Stimulated activated CD4-positive, alpha-beta T cell treated with anti-CD3 and anti-CD28 coated beads, Interleukin-15, amount 100 ng/mL, for 48 hours (primary cell): Measurements from ENCODE around the gene INPP4B.
"Not testable (repeated sequence)": the region's sequence is repeated elsewhere in the genome, so short reads cannot be mapped to it uniquely, and the experiment has no call there.

Experiments used
- DNase-seq, 2 donors: peaks; one replicate each; pipeline ENCODE4 v3.0.0-alpha.2; 2020; ENCODE audit warnings: low read depth in 2 of 2

INPP4B gene

DNA sequence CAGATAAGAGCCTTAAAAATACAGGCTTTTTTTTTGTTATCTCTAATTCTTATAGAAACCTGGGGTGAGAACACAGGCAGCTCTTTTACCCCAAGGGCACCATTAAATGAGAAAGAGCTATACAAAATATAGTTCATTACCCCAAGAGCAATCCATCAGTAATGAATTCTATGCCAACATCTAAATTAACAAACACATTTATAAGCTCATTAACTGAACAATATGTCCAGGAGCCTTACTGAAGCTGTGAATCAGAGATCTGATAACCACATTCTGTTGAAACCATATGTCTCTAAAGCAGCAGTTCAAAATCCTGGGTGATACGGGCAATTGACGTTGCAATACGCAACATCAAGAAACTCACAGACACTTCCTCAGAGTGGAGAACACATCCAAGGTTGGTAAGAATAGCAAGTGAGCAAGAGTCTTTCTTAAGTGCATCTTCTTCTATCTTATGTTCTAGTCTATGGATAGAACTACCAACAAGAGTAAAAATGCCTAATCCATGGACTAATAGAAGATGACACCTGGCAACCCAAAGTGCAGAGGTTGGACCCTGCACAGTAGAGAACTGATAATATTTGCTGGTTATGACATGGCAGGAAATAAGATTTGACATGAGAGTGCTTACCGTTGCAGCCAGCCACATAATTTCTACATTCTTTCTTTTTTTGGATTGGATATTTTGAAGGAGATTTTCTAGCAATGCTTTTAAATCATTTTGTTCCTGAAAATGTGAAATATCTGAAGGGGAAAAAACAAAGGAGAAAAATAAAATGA is 760.4 kb downstream of the INPP4B start:
- DNase-seq: no peak

DNA sequence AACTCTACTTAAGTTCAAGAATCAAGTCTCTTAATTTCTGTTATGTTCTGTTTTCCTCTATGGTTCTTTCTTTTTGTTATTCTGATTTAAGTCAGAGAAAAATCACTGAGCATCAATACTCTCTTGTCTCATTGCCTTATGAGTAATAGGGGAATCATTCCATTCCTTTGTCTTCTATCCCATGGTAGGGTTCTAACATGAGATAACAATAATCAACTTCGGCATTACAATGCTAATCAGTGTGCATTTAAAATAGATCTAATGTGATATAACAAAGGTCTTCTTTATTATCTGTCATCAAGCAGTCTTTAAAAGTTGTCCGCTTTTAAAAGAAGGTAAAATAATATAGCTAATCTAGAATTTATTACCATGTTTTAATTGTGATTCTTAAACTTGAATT is 762.8 kb downstream of the INPP4B start:
- no peak for DNase-seq

DNA sequence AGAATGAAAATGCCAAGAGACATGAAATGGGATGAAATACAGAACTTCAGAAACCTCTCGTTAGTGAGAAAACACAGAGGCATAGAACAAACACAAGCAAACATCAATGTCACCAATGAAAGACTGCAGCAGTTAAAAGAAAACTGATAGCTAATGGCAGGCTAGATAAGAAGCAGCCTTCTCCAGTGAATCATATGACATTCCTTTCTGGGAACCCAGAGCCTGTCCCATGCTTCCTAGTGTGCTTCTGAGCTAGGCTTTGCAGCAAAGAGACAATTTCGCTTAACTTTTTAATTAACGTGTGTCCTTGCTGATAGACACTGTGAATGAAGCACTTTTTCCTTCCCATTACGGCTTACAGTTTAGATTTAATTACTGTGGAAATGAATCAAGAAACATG is 765.1 kb downstream of the INPP4B start:
- DNase-seq: no peak

DNA sequence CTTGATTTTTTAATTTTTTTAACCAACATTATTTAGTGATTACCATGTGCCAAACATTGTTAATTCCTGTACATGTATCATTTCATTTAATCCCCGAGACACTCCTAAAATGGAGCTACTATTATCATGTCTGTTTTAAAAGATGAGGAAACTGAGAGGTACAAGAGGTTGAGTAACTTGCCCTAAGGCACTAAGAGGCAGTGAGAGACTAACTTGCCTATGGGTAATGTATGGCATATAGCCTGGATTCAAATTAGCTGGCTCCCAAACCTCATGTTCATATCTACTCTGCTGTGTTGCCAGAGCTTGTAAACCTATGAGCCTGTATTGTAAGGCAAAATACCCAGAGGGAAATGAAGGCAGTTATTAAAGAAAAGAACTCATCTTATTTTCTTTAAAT is 766.1 kb downstream of the INPP4B start:
- no peak for DNase-seq

DNA sequence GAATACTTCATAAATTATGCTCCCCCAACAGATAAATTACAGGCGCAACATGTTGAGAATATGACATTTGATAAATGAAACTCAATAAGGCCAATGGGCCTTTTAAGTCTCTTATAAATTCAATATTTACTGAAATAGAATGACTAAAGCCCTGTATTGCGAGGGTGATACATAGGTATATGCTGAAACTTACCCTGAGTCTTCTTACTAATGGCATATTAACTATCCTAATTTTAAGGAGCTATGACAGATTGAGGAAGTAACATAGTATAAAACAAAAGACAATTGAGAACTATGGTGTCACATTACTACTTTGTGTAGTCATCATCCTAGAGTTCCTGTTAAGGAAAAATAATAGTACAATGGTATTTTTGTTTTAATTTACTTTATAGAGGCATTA is 769.1 kb downstream of the INPP4B start:
- no peak for DNase-seq

DNA sequence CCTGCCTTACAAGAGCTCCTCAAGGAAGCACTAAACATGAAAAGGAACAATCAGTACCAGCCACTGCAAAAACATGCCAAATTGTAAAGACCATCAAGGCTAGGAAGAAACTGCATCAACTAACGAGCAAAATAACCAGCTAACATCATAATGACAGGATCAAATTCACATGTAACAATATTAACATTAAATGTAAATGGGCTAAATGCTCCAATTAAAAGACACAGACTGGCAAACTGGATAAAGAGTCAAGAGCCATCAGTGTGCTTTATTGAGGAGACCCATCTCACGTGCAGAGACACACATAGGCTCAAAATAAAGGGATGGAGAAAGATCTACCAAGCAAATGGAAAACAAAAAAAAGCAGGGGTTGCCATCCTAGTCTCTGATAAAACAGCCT is 777.8 kb downstream of the INPP4B start:
- DNase-seq: not testable (repeated sequence)

DNA sequence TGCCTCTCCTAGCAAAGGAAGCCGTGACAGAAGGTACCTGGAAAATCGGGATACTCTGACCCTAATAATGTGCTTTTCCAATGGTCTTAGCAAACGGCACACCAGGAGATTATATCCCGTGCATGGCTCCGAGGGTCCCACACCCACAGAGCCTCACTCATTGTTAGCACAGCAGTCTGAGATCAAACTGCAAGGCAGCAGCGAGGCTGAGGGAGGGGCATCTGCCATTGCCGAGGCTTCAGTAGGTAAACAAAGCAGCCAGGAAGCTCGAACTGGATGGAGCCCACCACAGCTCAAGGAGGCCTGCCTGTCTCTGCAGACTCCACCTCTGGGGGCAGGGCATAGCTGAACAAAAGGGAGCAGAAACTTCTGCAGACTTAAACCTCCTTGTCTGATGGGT is 779.5 kb downstream of the INPP4B start:
- DNase-seq: not testable (repeated sequence)

DNA sequence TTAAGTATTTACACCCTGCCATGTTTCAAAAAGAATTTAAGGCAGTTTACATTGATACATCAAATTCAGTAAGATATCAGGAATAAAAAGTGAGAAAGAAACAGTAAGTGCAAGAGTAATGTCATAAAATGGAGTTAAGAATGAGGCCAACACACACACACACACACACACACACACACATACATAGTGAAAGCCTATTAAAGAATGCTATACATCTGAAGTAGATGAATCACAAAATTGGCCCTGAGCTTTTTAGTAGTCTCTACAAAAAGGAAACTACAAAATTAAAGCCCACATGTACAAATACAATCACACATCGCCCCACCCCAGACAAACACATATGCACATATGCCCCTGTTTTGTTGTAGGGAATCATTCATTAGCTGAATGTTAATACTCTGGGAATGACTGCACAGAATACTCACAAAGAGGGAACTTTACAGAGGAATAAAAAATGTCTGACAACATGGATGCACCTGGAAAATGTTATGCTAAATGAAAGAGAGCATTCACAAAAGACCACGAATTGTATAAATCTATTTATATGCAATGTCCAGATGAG is 780.9 kb downstream of the INPP4B start:
- no peak for DNase-seq

DNA sequence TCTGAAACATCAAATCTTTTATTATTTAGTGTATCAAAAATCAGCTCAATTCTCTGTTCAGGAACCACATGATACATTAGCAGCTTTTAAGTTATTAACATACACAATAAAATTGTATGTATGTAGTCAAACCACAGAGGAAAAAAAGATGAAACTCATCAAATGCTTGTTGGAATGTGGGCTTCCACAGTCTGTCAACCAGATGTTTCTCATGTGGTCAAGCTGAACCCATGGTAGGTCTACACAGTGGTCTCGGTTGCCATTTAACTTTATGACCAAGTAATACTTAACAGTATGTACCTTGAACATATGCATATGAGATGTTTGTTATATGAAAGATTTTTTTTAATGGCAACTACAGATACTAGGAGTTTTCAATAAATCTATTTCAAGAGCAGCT is 781.9 kb downstream of the INPP4B start:
- no peak for DNase-seq

DNA sequence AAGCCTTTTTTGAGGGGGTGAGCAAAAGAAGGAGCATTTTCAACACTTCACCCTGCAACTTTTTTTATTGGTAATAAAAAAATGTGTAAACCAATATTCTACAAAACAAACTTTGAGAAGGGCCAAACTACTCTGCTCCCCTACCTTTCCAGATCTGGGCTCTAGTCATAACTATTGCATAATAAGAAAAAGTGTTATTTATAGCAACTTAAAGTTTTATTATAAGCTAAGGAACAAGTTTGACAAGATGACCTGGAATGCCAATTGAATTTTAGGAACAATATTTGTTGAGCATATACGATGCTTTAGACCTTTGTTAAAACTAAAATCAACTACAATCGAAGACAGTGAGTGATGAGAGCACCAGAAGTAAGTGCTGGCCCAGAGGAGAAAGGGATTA is 800.1 kb downstream of the INPP4B start:
- no peak for DNase-seq

DNA sequence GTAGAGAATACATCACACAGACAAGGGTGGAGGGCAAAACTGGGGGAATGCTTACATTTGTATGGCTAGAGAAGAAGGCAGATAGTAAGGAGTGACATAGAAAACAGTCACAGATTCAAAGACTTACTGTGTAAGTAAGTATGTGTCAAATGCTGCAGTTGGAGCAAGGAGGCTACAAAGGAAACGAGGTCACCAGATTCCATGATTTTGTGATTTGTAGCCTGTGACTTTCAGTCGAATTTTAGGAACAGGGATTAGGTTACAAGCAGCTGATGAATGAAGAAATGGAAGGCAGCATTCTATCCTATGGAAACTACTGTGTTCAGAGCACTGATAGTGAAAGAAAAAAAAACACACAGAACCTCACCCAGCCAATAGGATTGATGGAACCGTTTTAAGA is 801.8 kb downstream of the INPP4B start:
- DNase-seq: no peak

DNA sequence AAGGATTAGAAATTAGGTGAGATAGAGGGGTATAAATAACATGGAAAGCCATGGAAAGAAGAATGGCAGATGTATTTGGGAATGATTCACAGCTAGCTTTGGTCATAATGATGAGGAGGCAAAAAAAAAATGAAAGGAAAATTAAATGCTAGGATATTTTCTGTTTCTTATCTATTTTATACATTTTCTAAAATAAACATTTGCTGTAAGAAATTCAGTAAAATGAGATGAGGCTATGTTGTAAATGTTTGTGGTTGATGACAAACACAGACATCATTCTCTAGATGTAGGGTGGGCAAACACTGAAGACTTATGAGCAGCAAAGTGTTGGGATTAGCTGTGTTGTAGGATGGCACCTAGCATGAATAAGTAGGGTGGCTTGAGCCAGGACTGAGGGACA is 802.6 kb downstream of the INPP4B start:
- no peak for DNase-seq

DNA sequence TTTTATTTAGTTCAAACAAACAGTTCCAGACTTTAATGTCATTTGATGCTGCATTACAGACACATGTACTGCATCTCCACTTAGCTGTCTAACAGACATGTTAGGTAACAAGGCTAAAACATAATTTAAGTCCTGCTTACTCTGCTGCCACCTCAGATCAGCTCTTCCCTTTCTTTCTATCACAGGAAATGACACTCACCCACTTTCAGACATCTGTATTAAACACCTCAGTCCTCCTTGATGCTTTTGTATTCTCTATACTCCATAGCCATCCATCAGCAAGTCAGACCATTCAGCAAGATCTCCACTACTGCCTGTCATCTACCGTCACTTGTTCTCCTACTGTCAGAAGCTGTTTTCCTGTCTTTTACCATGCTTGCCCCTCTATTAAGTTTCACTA is 804.3 kb downstream of the INPP4B start:
- no peak for DNase-seq

DNA sequence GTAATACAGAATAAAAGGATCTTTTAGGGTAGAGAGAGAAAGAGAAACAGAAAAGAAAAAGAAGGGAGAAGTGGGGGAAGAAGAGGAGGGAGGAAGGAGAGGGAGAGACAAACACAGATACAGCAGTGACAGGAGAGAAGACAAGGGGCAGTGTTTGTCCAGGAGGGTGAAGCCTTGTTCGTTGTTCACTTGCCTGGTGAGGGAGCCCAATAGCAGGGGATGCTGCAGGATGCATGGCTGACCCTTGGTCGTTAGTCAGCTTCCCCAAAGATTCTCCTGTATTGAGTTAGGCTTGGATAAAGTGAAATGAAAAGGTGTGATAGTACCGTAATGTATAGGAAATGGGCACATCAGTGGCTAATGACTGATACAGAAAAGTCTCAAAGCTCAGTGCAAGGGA is 806.1 kb downstream of the INPP4B start:
- no peak for DNase-seq

DNA sequence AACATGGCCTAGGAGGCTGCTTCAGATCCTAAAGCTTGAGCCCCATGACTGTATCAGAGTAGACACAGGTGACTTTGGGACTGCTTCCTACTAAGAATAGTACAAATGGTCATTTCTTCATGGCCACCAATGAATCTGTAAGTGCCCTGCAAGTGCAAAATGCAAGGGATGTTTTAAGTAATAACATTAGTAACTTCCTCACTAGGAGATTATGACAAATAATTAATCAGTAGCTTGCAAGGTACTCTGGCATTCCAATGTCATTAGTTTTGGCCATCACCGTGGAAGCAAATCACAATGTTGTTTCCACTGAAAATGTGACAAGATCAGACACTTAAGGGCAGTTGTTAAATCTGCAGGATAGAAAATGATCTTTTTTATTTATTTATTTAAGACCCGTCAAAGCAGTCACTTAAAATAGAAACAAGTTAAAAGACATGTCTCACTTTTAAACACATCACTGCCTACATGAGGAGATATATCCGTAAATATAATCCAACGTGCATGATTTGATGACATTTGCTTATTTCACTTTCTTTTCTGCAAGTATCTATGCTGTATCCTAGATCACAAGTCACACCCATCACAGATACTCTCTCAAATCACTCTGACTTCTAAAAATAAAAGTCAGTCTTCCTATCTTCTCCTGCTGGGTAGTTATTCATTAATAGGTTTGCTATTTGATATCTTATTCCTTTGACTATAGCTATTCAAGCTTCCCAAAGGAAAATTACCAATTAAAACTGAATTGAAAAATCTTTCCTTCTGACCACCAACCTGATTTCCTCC is 809.1 kb downstream of the INPP4B start:
- DNase-seq: no peak

DNA sequence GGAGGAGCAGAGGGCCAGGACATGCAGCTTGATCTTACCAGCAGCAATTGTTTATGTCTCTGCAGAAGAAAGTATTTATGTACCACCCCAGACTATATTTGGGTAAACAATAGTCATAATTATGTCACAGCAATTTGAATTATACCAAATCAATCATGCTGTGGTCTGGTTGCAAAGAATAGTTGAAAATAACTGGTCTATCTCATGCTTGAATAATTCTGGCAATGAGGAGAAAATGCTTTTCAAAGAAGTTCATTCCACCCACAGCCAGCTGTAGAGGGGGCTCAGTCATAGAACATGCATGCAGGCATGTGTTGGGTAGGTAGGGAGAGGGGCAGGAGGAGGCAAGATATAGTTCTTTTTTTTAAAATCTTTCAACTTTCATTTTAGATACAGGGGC is 810.5 kb downstream of the INPP4B start:
- no peak for DNase-seq

DNA sequence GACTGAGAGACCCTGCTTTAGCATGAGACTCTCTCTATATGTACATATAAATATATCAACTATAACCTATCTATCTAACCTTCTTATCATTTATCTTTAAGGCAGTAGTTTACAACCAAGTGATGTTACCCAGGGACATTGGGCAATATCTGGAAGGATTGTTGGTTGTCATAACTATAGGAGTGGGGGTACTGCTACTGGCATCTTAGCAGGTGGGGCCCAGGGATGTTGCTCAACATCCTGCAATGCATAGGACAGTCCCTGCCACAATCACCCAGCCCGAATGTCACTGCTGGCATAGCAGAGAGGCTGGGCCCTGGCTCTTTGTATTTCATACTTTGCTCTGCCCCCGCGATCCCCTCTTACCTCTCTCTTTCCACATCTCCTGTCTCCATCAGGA is 812.0 kb downstream of the INPP4B start:
- DNase-seq: no peak

DNA sequence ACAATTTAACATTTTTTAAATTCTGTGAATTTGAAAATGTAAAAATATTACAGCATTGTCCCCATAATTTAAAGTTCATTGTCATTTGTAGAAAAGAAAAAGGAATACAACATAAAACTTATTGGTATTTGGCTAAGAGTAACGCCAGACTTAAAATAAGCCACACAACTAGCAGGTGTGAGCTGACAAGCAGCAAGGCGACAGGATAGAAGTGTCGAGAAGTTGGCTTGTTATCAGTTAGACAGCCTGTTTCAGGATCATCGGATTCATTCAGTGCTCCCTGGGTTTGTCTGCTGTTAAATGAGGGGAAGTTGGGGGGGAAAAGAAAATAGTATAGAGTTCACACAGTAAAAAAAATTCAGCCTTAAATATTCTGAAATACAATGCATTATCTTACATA is 816.1 kb downstream of the INPP4B start:
- DNase-seq: no peak

DNA sequence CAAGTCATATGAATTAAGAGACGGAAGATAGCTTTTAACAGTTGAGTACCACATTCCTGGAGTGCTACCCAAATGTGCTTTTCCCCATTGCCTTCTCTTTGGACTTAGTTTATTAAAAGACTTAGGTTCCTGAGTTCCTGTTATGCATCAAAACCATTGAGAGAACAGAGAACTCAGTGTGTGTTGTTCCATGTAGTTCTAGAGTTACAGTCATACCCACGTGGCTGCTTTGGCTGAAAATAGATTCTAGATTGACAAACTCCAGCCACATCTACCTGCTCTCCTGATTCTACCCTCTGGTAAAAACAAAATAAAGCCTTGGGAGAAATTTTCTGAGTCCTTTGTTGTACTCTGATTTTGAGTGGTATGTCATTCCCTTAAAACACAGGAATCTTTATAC is 824.3 kb downstream of the INPP4B start:
- DNase-seq: no peak

DNA sequence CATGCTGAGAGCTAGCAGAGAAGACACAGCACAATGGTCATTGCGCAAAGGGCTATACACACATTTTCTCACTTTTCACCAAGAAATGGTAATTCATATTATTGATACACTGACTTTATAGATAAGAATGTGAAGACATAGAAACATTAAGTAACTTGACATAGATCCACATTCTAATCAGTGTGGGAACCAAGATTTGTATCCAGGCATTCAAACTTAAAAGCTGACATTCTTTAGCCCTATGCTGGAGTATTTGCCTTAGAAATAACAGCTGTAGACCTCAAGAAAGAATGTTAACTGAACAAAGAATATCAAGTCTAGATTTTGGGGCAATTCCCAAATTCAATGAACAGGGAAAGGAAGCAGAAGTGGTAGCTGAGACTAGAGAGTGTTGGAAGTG is 824.9 kb downstream of the INPP4B start:
- DNase-seq: no peak

DNA sequence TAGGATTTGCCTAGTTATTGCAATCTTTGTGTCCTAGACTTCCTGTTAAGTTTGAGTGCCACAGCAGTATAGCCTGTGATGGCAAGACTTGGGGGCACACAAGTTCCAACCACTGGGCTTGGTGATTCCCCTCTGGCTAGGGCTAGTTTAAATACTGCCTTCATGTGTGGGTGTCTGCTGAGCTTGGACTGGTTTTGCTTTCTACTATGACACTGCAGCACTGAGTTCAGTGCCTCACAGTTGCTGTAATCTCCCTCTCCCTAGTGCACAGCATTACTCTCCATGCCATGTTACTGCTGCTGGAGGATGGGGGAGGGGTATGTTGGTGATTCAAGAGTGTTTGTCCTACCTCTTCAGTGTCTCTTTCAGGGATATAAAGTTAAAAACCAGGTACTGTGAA is 830.1 kb downstream of the INPP4B start:
- DNase-seq: no peak

DNA sequence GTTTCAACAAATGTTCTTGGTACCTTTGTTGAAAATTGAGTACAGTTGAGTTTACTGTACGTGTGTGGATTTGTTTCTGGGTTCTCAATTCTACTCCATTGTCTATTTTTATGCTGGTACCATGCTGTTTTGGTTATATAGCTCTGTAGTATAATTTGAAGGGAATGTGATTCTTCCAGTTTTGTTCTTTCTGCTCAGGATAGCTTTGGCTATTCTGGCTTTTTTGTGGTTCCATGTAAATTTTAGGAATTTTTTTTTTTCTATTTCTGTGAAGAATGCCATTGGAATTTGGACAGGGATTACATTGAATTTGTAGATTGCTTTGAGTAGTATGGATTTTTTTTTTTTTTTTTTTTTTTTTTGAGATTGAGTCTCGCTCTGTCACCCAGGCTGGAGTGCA is 836.4 kb downstream of the INPP4B start:
- no peak for DNase-seq

DNA sequence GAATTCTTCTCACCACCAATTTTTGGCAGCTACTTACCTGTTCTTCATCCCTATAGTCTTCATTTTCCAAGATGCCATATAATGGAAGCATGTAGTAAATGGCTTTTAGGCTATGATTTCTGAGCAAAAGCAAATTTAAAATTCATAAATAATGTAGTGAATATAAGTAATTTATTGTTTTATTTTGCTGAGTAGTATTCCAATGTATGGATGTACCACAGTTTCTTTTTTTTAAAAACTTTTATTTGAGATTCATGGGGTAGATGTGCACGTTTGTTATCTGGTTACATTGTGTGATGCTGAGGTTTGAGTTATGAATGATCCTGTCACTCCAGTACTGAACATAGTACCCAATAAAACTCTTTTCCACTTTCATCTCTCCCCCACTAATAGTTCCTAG is 840.6 kb downstream of the INPP4B start:
- DNase-seq: no peak
